Measurements from ENCODE around the gene RASD1. TPM values are rescaled to one million over a fixed set of nuclear protein-coding genes. Genes with fewer than 3 reads are reported as not detected.
"Not testable (repeated sequence)": the region's sequence is repeated elsewhere in the genome, so short reads cannot be mapped to it uniquely, and the experiment has no call there.

The RASD1 gene
- total RNA-seq, 1 donor: 0.36 TPM

DNA sequence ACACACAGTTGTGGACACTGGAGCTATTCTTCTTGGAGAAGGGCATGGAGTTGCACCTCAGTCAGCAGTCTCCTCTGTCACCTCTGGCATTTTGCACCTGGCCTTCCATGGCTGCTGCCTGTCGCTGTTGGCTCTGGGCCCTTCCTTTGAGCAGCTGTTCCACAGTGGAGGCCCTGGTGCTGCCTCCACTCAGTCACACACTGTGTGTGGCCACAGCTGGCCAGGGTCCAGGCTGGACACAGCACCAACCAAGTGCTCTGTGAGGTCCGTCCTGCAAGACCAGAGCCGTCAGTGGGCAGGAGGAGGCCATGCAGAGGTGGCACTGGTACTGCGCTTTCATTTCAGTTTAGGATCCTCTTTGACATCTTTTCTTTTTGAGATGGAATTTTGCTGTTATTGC, 41.0 kb downstream of the RASD1 start:
- TF ChIP-seq, protein P1, sequence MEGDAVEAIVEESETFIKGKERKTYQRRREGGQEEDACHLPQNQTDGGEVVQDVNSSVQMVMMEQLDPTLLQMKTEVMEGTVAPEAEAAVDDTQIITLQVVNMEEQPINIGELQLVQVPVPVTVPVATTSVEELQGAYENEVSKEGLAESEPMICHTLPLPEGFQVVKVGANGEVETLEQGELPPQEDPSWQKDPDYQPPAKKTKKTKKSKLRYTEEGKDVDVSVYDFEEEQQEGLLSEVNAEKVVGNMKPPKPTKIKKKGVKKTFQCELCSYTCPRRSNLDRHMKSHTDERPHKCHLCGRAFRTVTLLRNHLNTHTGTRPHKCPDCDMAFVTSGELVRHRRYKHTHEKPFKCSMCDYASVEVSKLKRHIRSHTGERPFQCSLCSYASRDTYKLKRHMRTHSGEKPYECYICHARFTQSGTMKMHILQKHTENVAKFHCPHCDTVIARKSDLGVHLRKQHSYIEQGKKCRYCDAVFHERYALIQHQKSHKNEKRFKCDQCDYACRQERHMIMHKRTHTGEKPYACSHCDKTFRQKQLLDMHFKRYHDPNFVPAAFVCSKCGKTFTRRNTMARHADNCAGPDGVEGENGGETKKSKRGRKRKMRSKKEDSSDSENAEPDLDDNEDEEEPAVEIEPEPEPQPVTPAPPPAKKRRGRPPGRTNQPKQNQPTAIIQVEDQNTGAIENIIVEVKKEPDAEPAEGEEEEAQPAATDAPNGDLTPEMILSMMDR (IDR thresholded peaks at IDR 0.05; ENCODE audit: insufficient read depth, low read length): no peak
- DNase-seq (ENCODE audit: low read depth): no peak
- H3K4me3 ChIP-seq (ENCODE audit: low read depth, low read length): no peak overlapping the region

DNA sequence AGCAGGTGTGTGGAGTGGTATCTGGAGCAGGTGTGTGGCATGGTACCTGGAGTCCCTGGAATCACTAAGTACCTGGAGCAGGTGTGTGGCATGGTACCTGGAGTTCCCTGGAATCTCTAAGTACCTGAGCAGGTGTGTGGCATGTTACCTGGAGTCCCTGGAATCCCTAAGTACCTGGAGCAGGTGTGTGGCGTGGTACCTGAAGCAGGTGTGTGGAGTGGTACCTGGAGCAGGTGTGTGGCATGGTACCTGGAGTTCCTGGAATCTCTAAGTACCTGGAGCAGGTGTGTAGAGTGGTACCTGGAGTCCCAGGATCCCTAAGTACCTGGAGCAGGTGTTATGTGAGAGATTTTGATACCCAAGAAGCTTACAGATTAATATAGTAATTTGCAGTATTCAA, 41.5 kb downstream of the RASD1 start:
- DNase-seq (ENCODE audit: low read depth); H3K4me3 ChIP-seq (ENCODE audit: low read depth, low read length): not testable (repeated sequence)

DNA sequence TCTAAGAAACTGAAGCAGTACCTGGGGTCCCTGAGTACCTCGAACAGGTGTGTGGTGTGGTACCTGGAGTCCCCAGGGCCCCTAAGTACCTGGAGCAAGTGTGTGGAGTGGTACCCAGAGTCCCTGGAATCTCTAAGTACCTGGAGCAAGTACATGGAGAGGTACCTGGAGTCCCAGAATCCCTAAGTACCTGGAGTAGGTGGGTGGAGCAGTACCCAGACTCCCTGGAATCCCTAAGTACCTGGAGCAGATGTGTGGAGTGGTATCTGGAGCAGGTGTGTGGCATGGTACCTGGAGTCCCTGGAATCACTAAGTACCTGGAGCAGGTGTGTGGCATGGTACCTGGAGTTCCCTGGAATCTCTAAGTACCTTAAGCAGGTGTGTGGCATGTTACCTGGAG, 41.9 kb downstream of the RASD1 start:
- TF ChIP-seq, protein P1 (IDR thresholded peaks at IDR 0.05; ENCODE audit: insufficient read depth, low read length): no peak
- no peak for DNase-seq (ENCODE audit: low read depth)
- no peak overlapping the region for H3K4me3 ChIP-seq (ENCODE audit: low read depth, low read length)

DNA sequence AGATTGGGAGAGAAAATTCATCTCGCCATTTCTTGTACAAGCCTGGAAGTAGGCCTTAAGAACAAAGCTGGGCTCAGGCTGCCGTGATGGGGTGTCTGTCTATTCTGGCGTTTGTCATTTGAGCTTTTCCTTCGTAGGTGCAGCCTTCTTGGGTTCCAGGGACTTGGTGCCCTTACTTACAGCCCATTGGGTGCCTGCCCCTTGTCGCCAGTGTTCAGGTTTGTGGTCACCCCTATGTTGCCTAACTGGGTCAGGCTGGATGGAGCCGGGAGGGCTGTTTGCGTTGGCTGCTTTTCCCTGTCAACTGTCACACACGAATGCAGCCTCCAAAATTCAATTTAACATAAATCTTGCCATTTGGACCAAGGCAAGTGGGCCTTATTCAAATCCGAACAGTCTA, 43.1 kb downstream of the RASD1 start:
- TF ChIP-seq, protein P1 (IDR thresholded peaks at IDR 0.05; ENCODE audit: insufficient read depth, low read length): no peak
- no peak overlapping the region for H3K4me3 ChIP-seq (ENCODE audit: low read depth, low read length)
- no peak for DNase-seq (ENCODE audit: low read depth)

DNA sequence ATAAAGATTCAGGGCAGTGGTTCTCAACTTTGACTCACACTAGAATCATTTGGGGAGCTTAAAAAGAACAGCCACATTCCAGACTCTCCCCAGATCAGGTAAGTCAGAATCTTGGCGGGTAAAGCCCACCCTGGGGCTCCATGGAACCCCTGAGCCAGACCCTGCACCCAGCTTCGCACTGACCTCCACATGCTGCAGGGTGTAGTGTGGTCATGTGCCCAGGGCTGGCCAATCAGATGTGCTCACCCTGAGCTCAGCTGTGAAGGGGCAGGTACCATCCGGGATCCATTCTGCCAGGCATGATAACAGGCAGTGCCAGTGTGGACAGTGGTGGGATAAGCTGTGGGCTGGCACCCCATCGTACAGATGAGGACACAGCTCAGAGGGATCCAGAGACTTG, 47.5 kb downstream of the RASD1 start:
- no peak overlapping the region for H3K4me3 ChIP-seq (ENCODE audit: low read depth, low read length)
- DNase-seq (ENCODE audit: low read depth): no peak
- TF ChIP-seq, protein P1 (IDR thresholded peaks at IDR 0.05; ENCODE audit: insufficient read depth, low read length): no peak

DNA sequence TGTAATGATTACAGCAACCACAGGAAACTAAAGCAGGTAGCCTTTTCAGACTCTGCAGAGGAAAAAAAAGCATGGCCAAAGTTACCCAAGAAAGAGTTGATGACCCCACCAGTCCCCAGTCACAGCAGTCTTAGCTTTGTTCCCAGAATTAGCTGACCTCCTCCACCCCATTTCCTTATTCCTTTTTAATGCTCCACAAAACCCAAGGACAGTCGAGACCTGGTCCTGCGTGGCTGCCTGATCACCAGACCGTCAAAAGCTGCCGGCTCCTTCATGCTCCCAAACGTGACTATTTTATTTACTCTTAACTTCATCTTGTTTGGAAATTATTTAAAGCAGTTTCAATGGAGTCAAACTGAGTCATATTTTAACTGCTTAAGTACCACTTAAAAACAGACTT, 48.1 kb downstream of the RASD1 start:
- H3K4me3 ChIP-seq (ENCODE audit: low read depth, low read length): no peak overlapping the region
- DNase-seq (ENCODE audit: low read depth): no peak
- TF ChIP-seq, protein P1 (IDR thresholded peaks at IDR 0.05; ENCODE audit: insufficient read depth, low read length): no peak

DNA sequence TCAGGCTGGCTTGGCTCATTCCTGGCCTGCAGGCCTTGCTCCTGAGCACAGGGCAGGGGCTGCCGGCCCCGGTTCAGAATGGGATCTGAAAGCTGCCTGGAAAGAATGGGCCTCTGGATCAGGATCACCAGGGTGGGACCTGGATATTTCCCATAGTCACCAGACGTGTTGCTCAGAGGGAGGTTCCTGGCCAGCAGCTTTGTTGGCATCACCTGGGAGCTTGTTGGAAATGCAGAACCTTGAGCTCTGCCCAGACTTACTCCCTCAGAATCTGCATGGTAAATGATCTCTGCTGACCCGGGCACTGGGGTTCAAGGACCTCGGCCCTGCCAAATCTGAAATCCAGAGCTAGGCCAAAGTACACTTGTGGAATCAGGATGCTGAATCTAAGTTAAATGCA, 48.9 kb downstream of the RASD1 start:
- TF ChIP-seq, protein P1 (IDR thresholded peaks at IDR 0.05; ENCODE audit: insufficient read depth, low read length): no peak
- no peak for DNase-seq (ENCODE audit: low read depth)
- no peak overlapping the region for H3K4me3 ChIP-seq (ENCODE audit: low read depth, low read length)

Measured in fibroblast of the aortic adventitia (primary cell).